GM12878 (cell line): Measurements from ENCODE around the gene SNX17. TPM values are rescaled to one million over a fixed set of nuclear protein-coding genes. Genes with fewer than 3 reads are reported as not detected.

Source experiments
- ATAC-seq: fragments of 200-7000 bp; cut with Tn5 transposase; 3 replicates; pipeline ENCODE4 v1.9.1; 2020; ENCODE audit warnings: mild to moderate bottlenecking, moderate library complexity
- BruUV-seq: library from RNA; stranded (reverse); fragments of 400-500 nt; replicated peaks from 2 replicates; lab custom pipeline; 2021; lab: Mats Ljungman, UMichigan
- CTCF ChIA-PET: fragments of 300-600 bp; sonication (Branson Sonifier 250); formaldehyde crosslinking; extraction: SDS; loops from one replicate; lab custom pipeline; 2021; ENCODE audit warnings: inconsistent platforms; lab: Yijun Ruan, JAX
- POLR2A ChIA-PET: fragments of 350-600 bp; formaldehyde crosslinking; extraction: SDS; loops from one replicate; lab custom pipeline; 2021; ENCODE audit warnings: inconsistent platforms; lab: Charles Lee
- RAD21 ChIA-PET: fragments of 300-600 bp; sonication (Branson Sonifier 250); formaldehyde crosslinking; loops from one replicate; lab custom pipeline; 2023; ENCODE audit warnings: antibody characterized with exemption; ENCODE audit not compliant: unreplicated experiment; lab: Charles Lee
- SMC1A ChIA-PET: fragments of 300-600 bp; sonication (Branson Sonifier 250); formaldehyde crosslinking; loops from one replicate; lab custom pipeline; 2023; ENCODE audit not compliant: unreplicated experiment, uncharacterized antibody; lab: Charles Lee
- DNase-seq: peaks from one replicate; pipeline ENCODE4 v3.0.0-alpha.2; 2011; ENCODE audit warnings: low read depth, low spot score
- FAIRE-seq: peaks from 3 replicates; lab custom pipeline; 2011; peaks lifted over from hg19 to GRCh38; lab: Jason Lieb, UNC
- H2AFZ ChIP-seq: 2 replicates; pipeline ENCODE4 v1.6.0; 2011; ENCODE audit warnings: low read depth, low read length, control low read depth; ENCODE audit not compliant: control insufficient read depth
- H3K27ac ChIP-seq: 2 replicates; pipeline ENCODE4 v1.5.1; 2011; ENCODE audit warnings: control low read depth; ENCODE audit not compliant: control insufficient read depth, insufficient read depth
- H3K27me3 ChIP-seq, 2 experiments: replicated peaks in 1 of 2; 2 replicates each; pipeline versions ENCODE4 v1.6.0 to v1.6.1; 2011; ENCODE audit warnings: low read length in 1 of 2; ENCODE audit not compliant: control insufficient read depth in 2 of 2, insufficient read depth in 2 of 2
- H3K36me3 ChIP-seq, 2 experiments: 2 replicates each; pipeline ENCODE4 v1.5.1; 2011; ENCODE audit warnings: low read length in 1 of 2; ENCODE audit not compliant: control insufficient read depth in 2 of 2, insufficient read depth in 2 of 2
- H3K4me1 ChIP-seq: 2 replicates; pipeline ENCODE4 v1.6.1; 2011; ENCODE audit warnings: mild to moderate bottlenecking, low read length, moderate library complexity, mixed read lengths; ENCODE audit not compliant: control insufficient read depth, insufficient read depth
- H3K4me2 ChIP-seq: 2 replicates; pipeline ENCODE4 v1.6.0; 2011; ENCODE audit warnings: control low read depth; ENCODE audit not compliant: control insufficient read depth, insufficient read depth
- H3K4me3 ChIP-seq: fragments of 200-600 bp; sonication (generic); 2 replicates; pipeline ENCODE4 v1.5.1; 2016
- H3K79me2 ChIP-seq: 2 replicates; pipeline ENCODE4 v1.6.0; 2011; ENCODE audit warnings: low read length; ENCODE audit not compliant: control insufficient read depth, insufficient read depth
- H3K9ac ChIP-seq: 2 replicates; pipeline ENCODE4 v1.8.0; 2011; ENCODE audit warnings: low read length, control low read depth, mixed read lengths; ENCODE audit not compliant: control insufficient read depth, insufficient read depth
- H3K9me3 ChIP-seq: replicated peaks from 3 replicates; pipeline ENCODE4 v1.5.1; 2011; ENCODE audit warnings: mild to moderate bottlenecking, low read length; ENCODE audit not compliant: control insufficient read depth, insufficient read depth
- H4K20me1 ChIP-seq: 2 replicates; pipeline ENCODE4 v1.6.0; 2011; ENCODE audit not compliant: control insufficient read depth, insufficient read depth
- CREB1 ChIP-seq: IDR thresholded peaks from 2 replicates; pipeline ENCODE4 v1.6.1; 2012; ENCODE audit warnings: low read depth, mild to moderate bottlenecking, inconsistent platforms
- CTCF ChIP-seq, 3 experiments: IDR thresholded peaks in 2 of 3; conservative IDR thresholded peaks in 1 of 3; 2 replicates each; pipeline ENCODE4 v1.5.1; 2011; ENCODE audit warnings: low read depth in 3 of 3, low read length in 3 of 3, mild to moderate bottlenecking in 3 of 3, control low read depth in 2 of 3, moderate library complexity in 2 of 3, inconsistent platforms in 1 of 3, mixed read lengths in 1 of 3; ENCODE audit not compliant: control insufficient read depth in 2 of 3, insufficient read depth in 1 of 3; ENCODE audit errors: extremely low read depth in 1 of 3
- EED ChIP-seq: sonication (generic); IDR thresholded peaks from 2 replicates; pipeline ENCODE4 v1.6.1; 2016; ENCODE audit warnings: antibody characterized with exemption, low read depth
- ELK1 ChIP-seq: IDR thresholded peaks from 2 replicates; pipeline ENCODE4 v1.6.1; 2012; ENCODE audit warnings: low read depth, low read length, improper control_type of control experiment
- ESRRA ChIP-seq: IDR thresholded peaks from 2 replicates; pipeline ENCODE4 v1.6.1; 2012; ENCODE audit warnings: mild to moderate bottlenecking, low read length, improper control_type of control experiment
- ETV6 ChIP-seq, 2 experiments: fragments of 450-650 bp in 1 of 2; IDR thresholded peaks in 1 of 2; conservative IDR thresholded peaks in 1 of 2; 2 replicates each; pipeline ENCODE4 v1.6.1; 2014; ENCODE audit warnings: antibody characterized with exemption in 1 of 2, borderline replicate concordance in 1 of 2, low read depth in 1 of 2, mild to moderate bottlenecking in 1 of 2, moderate library complexity in 1 of 2
- NR2F1 ChIP-seq: fragments of 450-650 bp; conservative IDR thresholded peaks from 2 replicates; pipeline ENCODE4 v1.6.1; 2017; ENCODE audit warnings: mild to moderate bottlenecking
- POLR2A ChIP-seq: IDR thresholded peaks from 2 replicates; pipeline ENCODE4 v1.6.1; 2011; ENCODE audit warnings: low read depth, mild to moderate bottlenecking, low read length
- RB1 ChIP-seq: fragments of 450-650 bp; formaldehyde crosslinking; IDR thresholded peaks from 2 replicates; pipeline ENCODE4 v1.6.1; 2017; ENCODE audit warnings: mild to moderate bottlenecking, borderline replicate concordance
- SMAD1 ChIP-seq: fragments of 450-650 bp; IDR thresholded peaks from 2 replicates; pipeline ENCODE4 v1.6.1; 2018; ENCODE audit warnings: mild to moderate bottlenecking, low read depth; ENCODE audit not compliant: partially characterized antibody
- TAF1 ChIP-seq: IDR thresholded peaks from 2 replicates; pipeline ENCODE4 v1.6.1; 2011; ENCODE audit warnings: mild to moderate bottlenecking, low read depth, low read length, borderline replicate concordance
- TCF7 ChIP-seq: IDR thresholded peaks from 2 replicates; pipeline ENCODE4 v1.6.1; 2014; ENCODE audit warnings: antibody characterized with exemption, borderline replicate concordance
- WGBS: methylation state at CpG from one replicate; pipeline ENCODE4 v1.1.6; 2016; ENCODE audit warnings: low lambda C conversion rate; ENCODE audit not compliant: insufficient replicate concordance, insufficient coverage; ENCODE audit errors: missing lambda C conversion rate; 5-methylcytosine and 5-hydroxymethylcytosine counted together
- in situ Hi-C: fragments of 300-500 bp; cut with MboI; formaldehyde crosslinking; loops from 9 replicates; pipeline ENCODE4 v1.14.3; 2018; ENCODE audit warnings: mixed read lengths
- intact Hi-C: fragments of 100-400 bp; cut with micrococcal nuclease; formaldehyde crosslinking; loops from one replicate; pipeline ENCODE4 v1.14.2; 2022; ENCODE audit not compliant: unreplicated experiment
- polyA plus RNA-seq, 11 experiments: library from polyadenylated mRNA; depleted of rRNA in 4 of 11; unstranded in 6 of 11; stranded (reverse) in 5 of 11; fragments of >200 nt; fragmentation: Nextera tagmentation in 4 of 11; fragmentation: Illumina TruSeq in 1 of 11; extraction: Ambion mirVana in 4 of 11; extraction: Trizol in 1 of 11; gene quantifications; 1 replicate in 1 of 11; 2 replicates in 10 of 11; pipeline versions ENCODE4 v1.2.1 to v1.2.3, GENCODE V29; 2011 to 2016; ENCODE audit warnings: inconsistent platforms in 2 of 11, missing spikeins in 2 of 11, low read depth in 1 of 11
- total RNA-seq, 4 experiments: library from RNA; depleted of rRNA in 3 of 4; stranded (reverse); fragments of >200 nt in 3 of 4; fragmentation: Illumina TruSeq in 1 of 4; extraction: Trizol in 1 of 4; gene quantifications; 2 replicates each; pipeline versions ENCODE4 v1.2.1 to v1.2.3, GENCODE V29; 2013 to 2021
- TF ChIP-seq, protein P1 (sequence below): fragments of 450-650 bp; IDR thresholded peaks from 2 replicates; pipeline ENCODE4 v1.6.1; 2016; ENCODE audit warnings: mild to moderate bottlenecking
- TF ChIP-seq, protein P2 (sequence below): fragments of 450-650 bp; IDR thresholded peaks from 2 replicates; pipeline ENCODE4 v1.6.1; 2018; ENCODE audit warnings: mild to moderate bottlenecking, low read depth, moderate library complexity; ENCODE audit not compliant: partially characterized antibody
- TF ChIP-seq, protein P3 (sequence below): IDR thresholded peaks from 2 replicates; pipeline ENCODE4 v1.6.1; 2012; ENCODE audit warnings: low read length, inconsistent platforms

SNX17 gene
- total and polyA plus RNA-seq, 10 of the 15 experiments (the other 5 are each of a cell fraction or from before 2014, with no cell fraction given): 6.5 to 116 (median 84.4) TPM

DNA sequence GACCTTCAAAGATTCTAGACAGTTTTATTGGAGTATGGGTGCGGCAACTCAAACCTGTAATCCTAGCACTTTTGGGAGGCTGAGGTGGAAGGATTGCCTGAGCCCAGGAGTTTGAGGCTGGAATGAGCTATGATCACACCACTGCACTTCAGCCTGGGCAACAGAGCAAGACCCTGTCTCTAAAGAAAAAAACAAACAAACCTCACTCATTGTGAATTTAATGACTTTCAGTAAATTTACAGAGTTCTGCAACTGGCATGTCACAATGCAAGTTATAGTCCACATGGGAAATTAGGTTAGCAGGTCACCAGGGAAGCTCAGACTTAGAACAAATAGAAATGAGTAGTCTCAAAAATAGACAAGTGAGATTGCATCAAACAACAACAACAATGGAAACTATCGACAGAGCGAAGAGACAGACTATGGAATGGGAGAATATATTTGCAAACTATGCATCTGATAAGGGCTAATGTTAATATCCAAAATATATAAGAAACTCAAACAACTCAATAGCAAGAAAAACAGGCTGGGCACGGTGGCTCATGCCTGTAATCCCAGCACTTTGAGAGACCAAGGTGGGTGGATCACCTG, 51.3 kb downstream of the SNX17 start:
- 89% methylated on average over 4 of the region's 4 CpGs for WGBS
- BruUV-seq: no TSS peak
- ChIA-PET CTCF (interaction anchor here (0.7 to 1.4 kb wide), 3 partner anchors 12 to 262 kb away, joined by 4 to 5 read pairs (median 4); partner anchors contain the start of gene PPM1G), RAD21 (no interaction called here), SMC1A (interaction anchor here (0.9 to 1.5 kb wide), 2 partner anchors 8 to 12 kb away, joined by 3 to 4 read pairs; partner anchors contain the start of gene PPM1G), POLR2A (no interaction called here)
- no peak for FAIRE-seq
- no peak overlapping the region for H3K4me3 ChIP-seq
- no peak for ATAC-seq
- in situ Hi-C loops (no loop called here), intact Hi-C loops (no loop called here)
- DNase-seq: no peak
- no peaks in the 10 kb centered on the region for H3K9me3 ChIP-seq
- H4K20me1 ChIP-seq: no peaks in the 10 kb centered on the region
- no peaks in the 10 kb centered on the region for H3K4me1 ChIP-seq
- no peak overlapping the region for H3K4me2 ChIP-seq
- no peaks in the 10 kb centered on the region for H3K36me3 ChIP-seq
- H3K27ac ChIP-seq: no peak overlapping the region
- H3K27me3 ChIP-seq: no peaks in the 10 kb centered on the region
- H3K79me2 ChIP-seq: no peaks in the 10 kb centered on the region
- H2AFZ ChIP-seq: no peak overlapping the region
- no peak overlapping the region for H3K9ac ChIP-seq
- TF ChIP-seq SMAD1 (no peak), POLR2A (no peak), RB1 (no peak), ELK1 (no peak), TCF7 (no peak), CREB1 (no peak), CTCF (IDR thresholded peaks at IDR 0.05 in 2 of 3, conservative IDR thresholded peaks at IDR 0.05 in 1 of 3; ENCODE audit: control insufficient read depth in 2 of 3, extremely low read depth in 1 of 3, insufficient read depth in 1 of 3, low read depth in 3 of 3, low read length in 3 of 3) (no peak), TAF1 (no peak), EED (no peak), NR2F1 (no peak), ETV6 (conservative IDR thresholded peaks at IDR 0.05 in 1 of 2, IDR thresholded peaks at IDR 0.05 in 1 of 2; ENCODE audit: borderline replicate concordance in 1 of 2, low read depth in 1 of 2) (no peak), ESRRA (no peak)
- TF ChIP-seq, protein P1, sequence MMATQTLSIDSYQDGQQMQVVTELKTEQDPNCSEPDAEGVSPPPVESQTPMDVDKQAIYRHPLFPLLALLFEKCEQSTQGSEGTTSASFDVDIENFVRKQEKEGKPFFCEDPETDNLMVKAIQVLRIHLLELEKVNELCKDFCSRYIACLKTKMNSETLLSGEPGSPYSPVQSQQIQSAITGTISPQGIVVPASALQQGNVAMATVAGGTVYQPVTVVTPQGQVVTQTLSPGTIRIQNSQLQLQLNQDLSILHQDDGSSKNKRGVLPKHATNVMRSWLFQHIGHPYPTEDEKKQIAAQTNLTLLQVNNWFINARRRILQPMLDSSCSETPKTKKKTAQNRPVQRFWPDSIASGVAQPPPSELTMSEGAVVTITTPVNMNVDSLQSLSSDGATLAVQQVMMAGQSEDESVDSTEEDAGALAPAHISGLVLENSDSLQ: no peak
- TF ChIP-seq, protein P2, sequence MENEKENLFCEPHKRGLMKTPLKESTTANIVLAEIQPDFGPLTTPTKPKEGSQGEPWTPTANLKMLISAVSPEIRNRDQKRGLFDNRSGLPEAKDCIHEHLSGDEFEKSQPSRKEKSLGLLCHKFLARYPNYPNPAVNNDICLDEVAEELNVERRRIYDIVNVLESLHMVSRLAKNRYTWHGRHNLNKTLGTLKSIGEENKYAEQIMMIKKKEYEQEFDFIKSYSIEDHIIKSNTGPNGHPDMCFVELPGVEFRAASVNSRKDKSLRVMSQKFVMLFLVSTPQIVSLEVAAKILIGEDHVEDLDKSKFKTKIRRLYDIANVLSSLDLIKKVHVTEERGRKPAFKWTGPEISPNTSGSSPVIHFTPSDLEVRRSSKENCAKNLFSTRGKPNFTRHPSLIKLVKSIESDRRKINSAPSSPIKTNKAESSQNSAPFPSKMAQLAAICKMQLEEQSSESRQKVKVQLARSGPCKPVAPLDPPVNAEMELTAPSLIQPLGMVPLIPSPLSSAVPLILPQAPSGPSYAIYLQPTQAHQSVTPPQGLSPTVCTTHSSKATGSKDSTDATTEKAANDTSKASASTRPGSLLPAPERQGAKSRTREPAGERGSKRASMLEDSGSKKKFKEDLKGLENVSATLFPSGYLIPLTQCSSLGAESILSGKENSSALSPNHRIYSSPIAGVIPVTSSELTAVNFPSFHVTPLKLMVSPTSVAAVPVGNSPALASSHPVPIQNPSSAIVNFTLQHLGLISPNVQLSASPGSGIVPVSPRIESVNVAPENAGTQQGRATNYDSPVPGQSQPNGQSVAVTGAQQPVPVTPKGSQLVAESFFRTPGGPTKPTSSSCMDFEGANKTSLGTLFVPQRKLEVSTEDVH: no peak
- TF ChIP-seq, protein P3, sequence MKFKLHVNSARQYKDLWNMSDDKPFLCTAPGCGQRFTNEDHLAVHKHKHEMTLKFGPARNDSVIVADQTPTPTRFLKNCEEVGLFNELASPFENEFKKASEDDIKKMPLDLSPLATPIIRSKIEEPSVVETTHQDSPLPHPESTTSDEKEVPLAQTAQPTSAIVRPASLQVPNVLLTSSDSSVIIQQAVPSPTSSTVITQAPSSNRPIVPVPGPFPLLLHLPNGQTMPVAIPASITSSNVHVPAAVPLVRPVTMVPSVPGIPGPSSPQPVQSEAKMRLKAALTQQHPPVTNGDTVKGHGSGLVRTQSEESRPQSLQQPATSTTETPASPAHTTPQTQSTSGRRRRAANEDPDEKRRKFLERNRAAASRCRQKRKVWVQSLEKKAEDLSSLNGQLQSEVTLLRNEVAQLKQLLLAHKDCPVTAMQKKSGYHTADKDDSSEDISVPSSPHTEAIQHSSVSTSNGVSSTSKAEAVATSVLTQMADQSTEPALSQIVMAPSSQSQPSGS: no peak
